NB4 (cell line): ENCODE measurements around the gene LONRF3.

Source experiments
- MAX ChIP-seq: IDR thresholded peaks from 2 replicates; pipeline ENCODE4 v1.6.1; 2011; ENCODE audit warnings: low read depth, low read length
- POLR2A ChIP-seq: IDR thresholded peaks from 2 replicates; pipeline ENCODE4 v1.6.1; 2011; ENCODE audit warnings: mild to moderate bottlenecking; ENCODE audit not compliant: insufficient read length; ENCODE audit errors: extremely low read depth
- TF ChIP-seq, protein P1 (sequence below): IDR thresholded peaks from one replicate; pipeline ENCODE4 v1.5.1; 2012; ENCODE audit warnings: low read depth, low read length

GRCh38 chrX:118941147-118941546 lies 33.3 kb upstream of the LONRF3 start:
- TF ChIP-seq MAX (no peak), POLR2A (no peak)
- TF ChIP-seq, protein P1, sequence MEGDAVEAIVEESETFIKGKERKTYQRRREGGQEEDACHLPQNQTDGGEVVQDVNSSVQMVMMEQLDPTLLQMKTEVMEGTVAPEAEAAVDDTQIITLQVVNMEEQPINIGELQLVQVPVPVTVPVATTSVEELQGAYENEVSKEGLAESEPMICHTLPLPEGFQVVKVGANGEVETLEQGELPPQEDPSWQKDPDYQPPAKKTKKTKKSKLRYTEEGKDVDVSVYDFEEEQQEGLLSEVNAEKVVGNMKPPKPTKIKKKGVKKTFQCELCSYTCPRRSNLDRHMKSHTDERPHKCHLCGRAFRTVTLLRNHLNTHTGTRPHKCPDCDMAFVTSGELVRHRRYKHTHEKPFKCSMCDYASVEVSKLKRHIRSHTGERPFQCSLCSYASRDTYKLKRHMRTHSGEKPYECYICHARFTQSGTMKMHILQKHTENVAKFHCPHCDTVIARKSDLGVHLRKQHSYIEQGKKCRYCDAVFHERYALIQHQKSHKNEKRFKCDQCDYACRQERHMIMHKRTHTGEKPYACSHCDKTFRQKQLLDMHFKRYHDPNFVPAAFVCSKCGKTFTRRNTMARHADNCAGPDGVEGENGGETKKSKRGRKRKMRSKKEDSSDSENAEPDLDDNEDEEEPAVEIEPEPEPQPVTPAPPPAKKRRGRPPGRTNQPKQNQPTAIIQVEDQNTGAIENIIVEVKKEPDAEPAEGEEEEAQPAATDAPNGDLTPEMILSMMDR, result no peak
